OCI-LY7 (cell line): ENCODE results near the gene ANKRD35. TPM values are rescaled to one million over a fixed set of nuclear protein-coding genes. Genes with fewer than 3 reads are reported as not detected.

ENCODE experiments used
- BruUV-seq: library from RNA; stranded (reverse); fragments of 400-500 nt; replicated peaks from 2 replicates; lab custom pipeline; 2021; lab: Mats Ljungman, UMichigan
- CTCF ChIA-PET: fragments of 300-600 bp; sonication (Branson Sonifier 250); formaldehyde crosslinking; loops from one replicate; lab custom pipeline; 2022; ENCODE audit warnings: antibody characterized with exemption; ENCODE audit not compliant: unreplicated experiment; lab: Charles Lee
- POLR2A ChIA-PET: fragments of 300-600 bp; sonication (Branson Sonifier 250); formaldehyde crosslinking; loops from one replicate; lab custom pipeline; 2022; ENCODE audit warnings: antibody characterized with exemption; lab: Charles Lee
- DNase-seq: peaks from one replicate; pipeline ENCODE4 v3.0.0-alpha.2; 2015; ENCODE audit warnings: low spot score
- H2AFZ ChIP-seq: fragments of 200-600 bp; sonication (generic), shearing (Covaris generic); 2 replicates; pipeline ENCODE4 v1.6.1; 2014; ENCODE audit warnings: mild to moderate bottlenecking, antibody characterized with exemption, low read length, moderate library complexity
- H3K27ac ChIP-seq: fragments of 200-600 bp; sonication (generic); 2 replicates; pipeline ENCODE4 v1.5.1; 2014; ENCODE audit warnings: mixed run types, low read depth, mild to moderate bottlenecking, moderate library complexity, low read length, inconsistent platforms; ENCODE audit not compliant: poor library complexity, severe bottlenecking
- H3K36me3 ChIP-seq: fragments of 200-600 bp; sonication (generic); 2 replicates; pipeline ENCODE4 v1.6.1; 2014; ENCODE audit warnings: mild to moderate bottlenecking, antibody characterized with exemption, low read length, moderate library complexity, mixed read lengths; ENCODE audit not compliant: insufficient read depth
- H3K4me1 ChIP-seq: fragments of 200-600 bp; sonication (generic); 2 replicates; pipeline ENCODE4 v1.5.1; 2014; ENCODE audit warnings: mild to moderate bottlenecking, low read length; ENCODE audit not compliant: insufficient read depth, poor library complexity, severe bottlenecking
- H3K4me2 ChIP-seq: fragments of 200-600 bp; sonication (generic); 2 replicates; pipeline ENCODE4 v1.6.1; 2014; ENCODE audit warnings: mild to moderate bottlenecking, low read length
- H3K4me3 ChIP-seq: fragments of 200-600 bp; sonication (generic); 2 replicates; pipeline ENCODE4 v1.5.1; 2014; ENCODE audit warnings: mild to moderate bottlenecking, low read depth, low read length; ENCODE audit not compliant: poor library complexity, severe bottlenecking
- H3K79me2 ChIP-seq: fragments of 200-600 bp; sonication (generic); 2 replicates; pipeline ENCODE4 v1.6.1; 2016; ENCODE audit warnings: low read depth, mild to moderate bottlenecking, low read length, moderate library complexity, mixed read lengths; ENCODE audit not compliant: insufficient read depth
- H3K9me2 ChIP-seq: fragments of 200-600 bp; sonication (generic); 2 replicates; pipeline ENCODE4 v1.6.1; 2016; ENCODE audit warnings: mild to moderate bottlenecking, low read length, mixed read lengths; ENCODE audit not compliant: insufficient read depth
- H3K9me3 ChIP-seq: fragments of 200-600 bp; sonication (generic); 2 replicates; pipeline ENCODE4 v1.6.1; 2014; ENCODE audit warnings: mild to moderate bottlenecking, mixed run types, low read length, mixed read lengths
- H4K20me1 ChIP-seq: fragments of 200-600 bp; sonication (generic); 2 replicates; pipeline ENCODE4 v1.6.1; 2014; ENCODE audit warnings: mild to moderate bottlenecking, antibody characterized with exemption, low read length, moderate library complexity, mixed read lengths; ENCODE audit not compliant: insufficient read depth
- CTCF ChIP-seq: fragments of 200-600 bp; sonication (generic); conservative IDR thresholded peaks from 2 replicates; pipeline ENCODE4 v1.5.1; 2014; ENCODE audit warnings: mild to moderate bottlenecking, antibody characterized with exemption, low read length, moderate library complexity, mixed read lengths
- EZH2phosphoT487 ChIP-seq: fragments of 200-600 bp; sonication (generic); IDR thresholded peaks from 2 replicates; pipeline ENCODE4 v1.6.1; 2018; ENCODE audit warnings: low read depth, borderline replicate concordance, mild to moderate bottlenecking, mixed run types, antibody characterized with exemption, low read length, moderate library complexity, mixed read lengths
- intact Hi-C: fragments of 100-400 bp; cut with micrococcal nuclease; formaldehyde crosslinking; loops from one replicate; pipeline ENCODE4 v1.10.0; 2022; ENCODE audit not compliant: unreplicated experiment
- total RNA-seq, 2 experiments: library from RNA; depleted of rRNA in 1 of 2; stranded (reverse); fragments of >200 nt in 1 of 2; shearing (Covaris generic) in 1 of 2; gene quantifications; 2 replicates each; pipeline ENCODE4 v1.2.3, GENCODE V29; 2014 to 2022

Gene ANKRD35
- total RNA-seq, 2 experiments from 2014 or later, result not detected

GRCh38 chr1:145886816-145887215 is 1.1 kb upstream of the ANKRD35 start:
- Histone ChIP-seq H3K4me1 (no peaks in the 10 kb centered on the region), H3K4me3 (no peak overlapping the region), H3K4me2 (no peak overlapping the region), H2AFZ (no peak overlapping the region), H4K20me1 (no peaks in the 10 kb centered on the region), H3K27ac (no peak overlapping the region), H3K9me3 (no peaks in the 10 kb centered on the region), H3K79me2 (no peaks in the 10 kb centered on the region), H3K9me2 (no peaks in the 10 kb centered on the region), H3K36me3 (no peaks in the 10 kb centered on the region)
- intact Hi-C loops, result no loop called here
- TF ChIP-seq CTCF, result no peak
- no peak for TF ChIP-seq EZH2phosphoT487
- DNase-seq, result no peak
- BruUV-seq, result no TSS peak
- POLR2A ChIA-PET, result interaction anchor here (0.6 to 1.3 kb wide), 5 partner anchors 28 to 146 kb away, joined by 3 to 5 read pairs (median 4); partner anchors contain the start of genes LIX1L and PIAS3
- CTCF ChIA-PET, result no interaction called here

- intact Hi-C loops, result no loop called here
- ChIA-PET CTCF (no interaction called here), POLR2A (interaction anchor here (0.6 to 1.3 kb wide), 3 partner anchors 28 to 72 kb away, joined by 3 to 5 read pairs (median 3); partner anchors contain the start of genes LIX1L and PIAS3)
- Histone ChIP-seq H3K27ac (no peak overlapping the region), H3K9me3 (no peaks in the 10 kb centered on the region), H3K4me3 (peak overlapping the region; percentile 69), H3K4me2 (peak overlapping the region; percentile 73), H4K20me1 (no peaks in the 10 kb centered on the region), H3K36me3 (no peaks in the 10 kb centered on the region), H3K79me2 (no peaks in the 10 kb centered on the region), H3K9me2 (no peaks in the 10 kb centered on the region), H3K4me1 (no peaks in the 10 kb centered on the region), H2AFZ (peak overlapping the region; percentile 68; the same call in 1 of the 2 replicates)
- TF ChIP-seq CTCF (no peak), EZH2phosphoT487 (no peak)
- DNase-seq, result no peak
- BruUV-seq, result no TSS peak
Observed at GRCh38 chr1:145886390-145886789, 724 bp upstream of the ANKRD35 start.

GRCh38 chr1:145884675-145885074 is 991 bp downstream of the ANKRD35 start:
- no peaks in the 10 kb centered on the region for H4K20me1 ChIP-seq
- no peaks in the 10 kb centered on the region for H3K9me2 ChIP-seq
- no peaks in the 10 kb centered on the region for H3K9me3 ChIP-seq
- CTCF ChIA-PET, result no interaction called here
- H3K27ac ChIP-seq, result no peak overlapping the region
- no peak overlapping the region for H3K4me2 ChIP-seq
- POLR2A ChIA-PET, result interaction anchor here (0.6 to 1.1 kb wide), 3 partner anchors 25 to 167 kb away, joined by 3 to 4 read pairs (median 3); no protein-coding TSS in a partner anchor
- H2AFZ ChIP-seq, result no peak overlapping the region
- intact Hi-C loops, result no loop called here
- no TSS peak for BruUV-seq
- DNase-seq, result no peak
- H3K4me3 ChIP-seq, result no peak overlapping the region
- TF ChIP-seq EZH2phosphoT487 (no peak), CTCF (no peak)
- H3K36me3 ChIP-seq, result no peaks in the 10 kb centered on the region
- no peaks in the 10 kb centered on the region for H3K4me1 ChIP-seq
- H3K79me2 ChIP-seq, result no peaks in the 10 kb centered on the region
